Effector memory CD8-positive, alpha-beta T cell (primary cell): ENCODE data around the gene RHEB.

Source experiments
- ATAC-seq: fragments of 150-1000 bp; cut with Tn5 transposase; replicated peaks from 2 replicates; pipeline ENCODE4 v1.10.0; 2021; ENCODE audit warnings: mild to moderate bottlenecking, moderate library complexity
- DNase-seq, 3 experiments: peaks; one replicate each; pipeline ENCODE4 v3.0.0; 2021
- H3K27ac Mint-ChIP-seq, 2 donors: one replicate each; pipeline ENCODE4 v1.8.0; 2022; ENCODE audit warnings: mild to moderate bottlenecking in 2 of 2, mixed read lengths in 2 of 2, moderate library complexity in 2 of 2
- H3K27me3 Mint-ChIP-seq, 2 donors: one replicate each; pipeline ENCODE4 v1.8.0; 2022; ENCODE audit warnings: mixed read lengths in 2 of 2
- H3K36me3 Mint-ChIP-seq: one replicate; pipeline ENCODE4 v1.8.0; 2022; ENCODE audit warnings: mild to moderate bottlenecking, moderate library complexity, mixed read lengths; ENCODE audit not compliant: insufficient read depth
- H3K4me1 Mint-ChIP-seq, 2 donors: one replicate each; pipeline ENCODE4 v1.8.0; 2022; ENCODE audit warnings: low read depth in 2 of 2, mixed read lengths in 2 of 2
- H3K4me3 Mint-ChIP-seq, 2 donors: one replicate each; pipeline ENCODE4 v1.8.0; 2022; ENCODE audit warnings: mild to moderate bottlenecking in 2 of 2, mixed read lengths in 2 of 2, moderate library complexity in 2 of 2
- H3K9me3 Mint-ChIP-seq, 2 donors: one replicate each; pipeline ENCODE4 v1.8.0; 2022; ENCODE audit warnings: mixed read lengths in 2 of 2

RHEB gene

GRCh38 chr7:151505433-151505832 lies 14.3 kb downstream of the RHEB start:
- H3K36me3 Mint-ChIP-seq, result peaks cover 4% of the 10 kb centered on the region
- no peaks in the 10 kb centered on the region for H3K9me3 Mint-ChIP-seq
- DNase-seq (no peak), ATAC-seq (no peak)
- H3K27ac Mint-ChIP-seq, result peak overlapping the region in 1 of 2 donors; percentile 44
- peaks cover 45 to 54% of the 10 kb centered on the region in 2 donors for H3K4me1 Mint-ChIP-seq
- no peak overlapping the region for H3K4me3 Mint-ChIP-seq
- H3K27me3 Mint-ChIP-seq, result no peaks in the 10 kb centered on the region

GRCh38 chr7:151504715-151505326 lies 14.9 kb downstream of the RHEB start:
- peaks cover 5% of the 10 kb centered on the region for H3K36me3 Mint-ChIP-seq
- no peak overlapping the region for H3K4me3 Mint-ChIP-seq
- H3K9me3 Mint-ChIP-seq, result no peaks in the 10 kb centered on the region
- peaks cover 41 to 54% of the 10 kb centered on the region in 2 donors for H3K4me1 Mint-ChIP-seq
- DNase-seq (no peak), ATAC-seq (no peak)
- H3K27ac Mint-ChIP-seq, result no peak overlapping the region
- H3K27me3 Mint-ChIP-seq, result no peaks in the 10 kb centered on the region

- H3K4me1 Mint-ChIP-seq, result peaks cover 41 to 54% of the 10 kb centered on the region in 2 donors
- peaks cover 6% of the 10 kb centered on the region for H3K36me3 Mint-ChIP-seq
- no peak for DNase-seq
- no peak overlapping the region for H3K4me3 Mint-ChIP-seq
- no peaks in the 10 kb centered on the region for H3K27me3 Mint-ChIP-seq
- no peaks in the 10 kb centered on the region for H3K9me3 Mint-ChIP-seq
- no peak for ATAC-seq
- H3K27ac Mint-ChIP-seq, result no peak overlapping the region
Observed at GRCh38 chr7:151503902-151504714, 15.6 kb downstream of the RHEB start.

GRCh38 chr7:151501676-151502075 lies 18.0 kb downstream of the RHEB start:
- Mint-ChIP-seq H3K9me3 (no peaks in the 10 kb centered on the region), H3K27ac (no peak overlapping the region), H3K4me1 (peaks cover 53 to 61% of the 10 kb centered on the region in 2 donors), H3K27me3 (no peaks in the 10 kb centered on the region), H3K36me3 (peaks cover 9% of the 10 kb centered on the region), H3K4me3 (no peak overlapping the region)
- ATAC-seq (no peak), DNase-seq (no peak)

- Mint-ChIP-seq H3K27me3 (no peaks in the 10 kb centered on the region), H3K4me3 (peak overlapping the region in 1 of 2 donors; percentile 1), H3K27ac (peak overlapping the region in 1 of 2 donors; percentile 78), H3K36me3 (peaks cover 12% of the 10 kb centered on the region), H3K4me1 (peaks cover 57 to 76% of the 10 kb centered on the region in 2 donors), H3K9me3 (no peaks in the 10 kb centered on the region)
- ATAC-seq (no peak), DNase-seq (no peak)
Observed at GRCh38 chr7:151498495-151498894, 21.2 kb downstream of the RHEB start.

- DNase-seq, result no peak
- ATAC-seq, result no peak
- Mint-ChIP-seq H3K36me3 (peaks cover 19% of the 10 kb centered on the region), H3K27ac (peak overlapping the region; percentile 9 to 74), H3K27me3 (no peaks in the 10 kb centered on the region), H3K4me3 (peak overlapping the region; percentile 14 to 23), H3K4me1 (peaks cover 60 to 77% of the 10 kb centered on the region in 2 donors), H3K9me3 (no peaks in the 10 kb centered on the region)
Observed at GRCh38 chr7:151497306-151497871, 22.3 kb downstream of the RHEB start.

- no peaks in the 10 kb centered on the region for H3K9me3 Mint-ChIP-seq
- H3K27ac Mint-ChIP-seq, result no peak overlapping the region
- DNase-seq, result no peak
- no peak for ATAC-seq
- peak overlapping the region in 1 of 2 donors; percentile 14 for H3K4me3 Mint-ChIP-seq
- peaks cover 23% of the 10 kb centered on the region for H3K36me3 Mint-ChIP-seq
- H3K4me1 Mint-ChIP-seq, result peaks cover 49 to 68% of the 10 kb centered on the region in 2 donors
- no peaks in the 10 kb centered on the region for H3K27me3 Mint-ChIP-seq
Observed at GRCh38 chr7:151495360-151495759, 24.3 kb downstream of the RHEB start.

GRCh38 chr7:151494298-151495284 lies 25.1 kb downstream of the RHEB start:
- no peaks in the 10 kb centered on the region for H3K9me3 Mint-ChIP-seq
- peaks cover 25% of the 10 kb centered on the region for H3K36me3 Mint-ChIP-seq
- ATAC-seq (no peak), DNase-seq (no peak)
- peak overlapping the region in 1 of 2 donors; percentile 77 for H3K27ac Mint-ChIP-seq
- H3K4me3 Mint-ChIP-seq, result peak overlapping the region in 1 of 2 donors; percentile 14
- peaks cover 45 to 64% of the 10 kb centered on the region in 2 donors for H3K4me1 Mint-ChIP-seq
- no peaks in the 10 kb centered on the region for H3K27me3 Mint-ChIP-seq

GRCh38 chr7:151493083-151493482 lies 26.6 kb downstream of the RHEB start:
- no peaks in the 10 kb centered on the region for H3K27me3 Mint-ChIP-seq
- H3K4me3 Mint-ChIP-seq, result no peak overlapping the region
- H3K9me3 Mint-ChIP-seq, result no peaks in the 10 kb centered on the region
- H3K27ac Mint-ChIP-seq, result peak overlapping the region; percentile 63 to 77
- DNase-seq (no peak), ATAC-seq (no peak)
- peaks cover 33% of the 10 kb centered on the region for H3K36me3 Mint-ChIP-seq
- peaks cover 33 to 56% of the 10 kb centered on the region in 2 donors for H3K4me1 Mint-ChIP-seq

GRCh38 chr7:151491859-151492258 lies 27.8 kb downstream of the RHEB start:
- Mint-ChIP-seq H3K27me3 (no peaks in the 10 kb centered on the region), H3K4me3 (no peak overlapping the region), H3K4me1 (peaks cover 21 to 44% of the 10 kb centered on the region in 2 donors), H3K9me3 (no peaks in the 10 kb centered on the region), H3K36me3 (peaks cover 44% of the 10 kb centered on the region), H3K27ac (no peak overlapping the region)
- DNase-seq (no peak), ATAC-seq (no peak)

GRCh38 chr7:151490456-151491105 lies 29.1 kb downstream of the RHEB start:
- no peaks in the 10 kb centered on the region for H3K9me3 Mint-ChIP-seq
- peaks cover 22 to 36% of the 10 kb centered on the region in 2 donors for H3K4me1 Mint-ChIP-seq
- H3K36me3 Mint-ChIP-seq, result peaks cover 45% of the 10 kb centered on the region
- H3K27me3 Mint-ChIP-seq, result no peaks in the 10 kb centered on the region
- no peak for ATAC-seq
- no peak overlapping the region for H3K4me3 Mint-ChIP-seq
- DNase-seq, result no peak
- no peak overlapping the region for H3K27ac Mint-ChIP-seq

GRCh38 chr7:151489498-151489897 lies 30.2 kb downstream of the RHEB start:
- ATAC-seq, result no peak
- Mint-ChIP-seq H3K27ac (peak overlapping the region in 1 of 2 donors; percentile 4), H3K36me3 (peaks cover 46% of the 10 kb centered on the region), H3K4me3 (no peak overlapping the region), H3K4me1 (peaks cover 19 to 34% of the 10 kb centered on the region in 2 donors), H3K9me3 (no peaks in the 10 kb centered on the region), H3K27me3 (no peaks in the 10 kb centered on the region)
- DNase-seq, result no peak
